HG02938 (cell line): ENCODE measurements around the gene ANXA2.
"Not testable (repeated sequence)": the region's sequence is repeated elsewhere in the genome, so short reads cannot be mapped to it uniquely, and the experiment has no call there.

ENCODE experiments used
- ATAC-seq: cut with Tn5 transposase; IDR thresholded peaks from one replicate; pipeline ENCODE4 v1.9.1; 2021; ENCODE audit warnings: mild to moderate bottlenecking, moderate library complexity; ENCODE audit not compliant: unreplicated experiment

Gene ANXA2

DNA sequence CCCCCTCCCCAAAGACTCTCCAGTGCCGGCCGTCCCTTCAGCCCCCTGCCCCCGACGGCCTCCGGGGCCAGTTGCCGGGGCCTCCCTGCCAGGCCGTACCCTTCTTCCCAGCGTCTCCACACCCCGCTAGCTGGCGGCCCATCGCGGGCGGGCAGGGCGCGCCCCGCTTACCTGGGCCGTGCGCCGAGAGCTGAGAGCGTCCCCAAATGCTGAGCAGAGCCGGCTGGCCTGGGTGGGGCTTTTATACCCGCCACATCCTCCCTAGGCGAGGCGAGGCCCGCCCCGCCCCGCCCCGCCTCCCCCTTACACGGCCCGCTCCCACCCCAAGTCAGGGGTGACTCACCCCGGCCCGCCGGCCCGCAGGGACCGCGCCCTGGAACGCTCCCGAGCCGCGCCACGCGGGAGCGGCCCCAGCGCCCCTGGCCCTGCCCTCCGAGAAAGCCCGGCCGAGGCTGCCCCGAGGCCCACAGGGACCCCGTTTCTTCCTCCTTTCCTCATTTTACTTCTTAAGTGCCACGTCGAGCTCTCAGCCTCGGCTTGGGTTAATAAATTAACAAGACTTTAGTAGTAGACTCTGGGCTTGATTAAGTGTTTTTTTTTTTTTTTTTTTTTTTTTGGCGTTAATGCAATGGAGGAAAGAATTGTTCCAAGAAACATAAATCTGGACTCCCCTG is at the start of gene ANXA2:
TSS of gene ANXA2 (minus strand) at position 215 of the 674 bp plus-strand sequence. CDS start 11,911 bp downstream, outside the sequence.
- peak; percentile 74 for ATAC-seq

DNA sequence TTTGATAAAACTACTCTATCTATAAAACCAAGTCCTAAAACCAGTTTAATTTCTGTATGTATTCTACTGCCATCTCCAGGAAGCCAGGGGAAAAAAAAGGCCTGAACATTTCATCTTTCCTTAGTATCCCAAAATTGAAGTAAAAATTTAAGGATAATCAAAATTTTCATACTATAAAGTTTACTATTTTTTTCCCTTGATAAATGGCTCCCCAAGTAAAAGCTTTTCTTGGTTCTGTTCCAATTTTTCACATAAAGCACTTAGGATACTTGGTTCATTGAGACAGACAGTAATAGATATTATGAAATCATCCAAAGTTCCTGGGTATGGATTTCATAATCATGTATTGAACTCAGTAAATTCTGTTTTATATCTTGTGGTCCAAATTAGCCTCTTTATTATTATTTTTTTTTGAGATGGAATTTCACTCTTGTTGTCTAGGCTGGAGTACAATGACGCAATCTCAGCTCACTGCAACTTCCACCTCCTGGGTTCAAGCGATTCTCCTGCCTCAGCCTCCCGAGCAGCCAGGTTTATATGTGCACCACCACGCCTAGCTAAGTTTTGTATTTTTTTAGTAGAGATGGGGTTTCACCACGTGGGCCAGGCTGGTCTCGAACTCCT is 46.6 kb upstream of the ANXA2 start:
- ATAC-seq: no peak

DNA sequence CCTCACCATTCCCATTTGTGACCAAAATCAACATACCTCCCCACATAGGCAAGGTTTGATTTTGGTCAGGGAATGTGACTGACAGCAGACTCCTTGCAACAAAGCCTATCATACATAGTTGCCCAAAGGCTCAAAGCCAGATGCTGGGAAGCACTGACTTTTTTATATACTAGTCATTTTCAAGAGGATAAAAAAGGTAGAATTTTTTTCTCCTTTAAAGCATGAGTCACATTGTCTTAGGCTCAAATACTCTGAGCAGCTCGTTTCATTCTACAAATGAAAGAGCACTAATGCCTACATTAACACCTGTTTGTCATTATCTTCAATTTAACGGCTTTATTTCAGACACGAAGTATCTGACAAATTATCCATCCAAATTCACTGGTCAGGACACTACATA is 45.0 kb upstream of the ANXA2 start:
- ATAC-seq: no peak

DNA sequence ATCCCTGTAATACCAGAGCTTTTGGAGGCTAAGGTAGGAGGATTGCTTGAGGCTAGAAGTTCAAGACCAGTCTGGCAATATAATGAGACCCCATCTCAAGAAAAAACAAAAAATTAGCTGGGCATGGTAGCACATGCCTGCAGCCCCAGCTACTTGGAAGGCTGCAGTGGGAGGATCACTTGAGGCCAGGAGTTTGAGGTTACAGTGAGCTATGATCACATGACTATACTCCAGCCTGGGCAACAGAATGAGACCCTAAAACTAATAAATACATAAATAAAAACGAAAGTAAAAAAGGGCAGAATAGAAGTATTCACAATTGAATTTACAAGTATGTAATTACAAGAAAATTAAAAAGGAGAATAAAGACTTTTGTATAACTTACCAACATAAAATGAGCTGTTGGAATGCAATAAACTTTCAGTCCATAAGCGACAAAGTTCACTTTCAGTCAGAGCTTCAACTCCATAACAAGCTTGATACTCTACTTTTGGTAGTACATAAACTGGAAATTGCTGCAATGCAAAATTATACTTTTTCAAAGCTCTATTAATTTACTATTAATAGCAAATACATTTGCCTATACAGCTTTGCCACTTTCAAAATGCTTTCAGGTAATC is 44.4 kb upstream of the ANXA2 start:
- no peak for ATAC-seq

DNA sequence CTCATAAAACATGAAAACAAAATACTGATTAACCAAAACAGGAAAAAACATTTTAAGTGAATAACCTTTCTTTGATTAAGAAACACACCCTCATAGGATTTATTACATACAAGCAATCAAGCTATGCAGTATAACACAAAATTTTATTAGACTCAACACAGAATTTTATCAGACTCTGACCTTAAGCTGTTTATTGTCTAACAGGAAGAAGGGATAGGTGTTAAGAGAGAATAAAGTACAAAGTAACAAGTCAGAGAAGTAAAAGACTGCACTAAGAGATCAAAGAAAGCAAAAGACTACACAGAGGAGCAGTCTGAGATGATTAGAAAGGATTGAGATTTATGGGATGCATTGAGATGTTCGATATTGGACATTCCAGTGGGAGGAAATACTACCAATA is 43.5 kb upstream of the ANXA2 start:
- no peak for ATAC-seq

DNA sequence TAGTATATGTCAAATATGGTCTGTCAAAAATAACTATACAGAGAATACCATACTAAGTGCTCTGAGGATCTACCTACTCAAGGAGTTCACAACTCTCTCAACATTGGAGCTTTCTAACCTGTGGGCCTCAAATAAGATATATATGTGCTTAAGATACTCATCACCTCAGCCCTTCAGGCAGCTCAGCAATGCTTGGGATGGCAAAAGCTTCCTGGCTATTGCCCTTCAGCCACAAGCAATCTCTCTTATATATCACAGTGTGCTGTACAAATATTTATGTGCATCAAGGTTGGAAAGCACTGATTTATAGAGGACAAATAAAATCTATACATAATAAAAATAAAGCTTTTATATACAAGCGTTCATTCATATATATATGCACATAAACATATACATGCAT is 40.9 kb upstream of the ANXA2 start:
- ATAC-seq: no peak

DNA sequence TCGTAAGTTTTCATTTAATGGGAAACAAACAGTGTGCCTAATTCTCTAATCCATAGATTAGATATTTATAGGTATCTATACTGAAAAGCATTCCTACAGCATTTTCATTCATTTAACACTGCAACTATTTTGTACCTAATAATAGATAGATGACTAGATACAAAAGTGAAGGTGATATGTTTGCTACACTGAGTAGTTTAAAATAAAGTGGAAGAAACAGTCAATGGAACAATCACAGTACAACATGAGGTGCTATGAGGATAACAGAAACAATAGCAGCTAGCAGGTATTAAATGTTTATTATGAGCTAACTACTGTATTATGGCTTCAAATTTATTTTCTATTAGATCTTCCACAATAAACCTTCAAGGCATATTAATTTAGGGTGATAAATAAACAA is 31.1 kb upstream of the ANXA2 start:
- ATAC-seq: no peak

DNA sequence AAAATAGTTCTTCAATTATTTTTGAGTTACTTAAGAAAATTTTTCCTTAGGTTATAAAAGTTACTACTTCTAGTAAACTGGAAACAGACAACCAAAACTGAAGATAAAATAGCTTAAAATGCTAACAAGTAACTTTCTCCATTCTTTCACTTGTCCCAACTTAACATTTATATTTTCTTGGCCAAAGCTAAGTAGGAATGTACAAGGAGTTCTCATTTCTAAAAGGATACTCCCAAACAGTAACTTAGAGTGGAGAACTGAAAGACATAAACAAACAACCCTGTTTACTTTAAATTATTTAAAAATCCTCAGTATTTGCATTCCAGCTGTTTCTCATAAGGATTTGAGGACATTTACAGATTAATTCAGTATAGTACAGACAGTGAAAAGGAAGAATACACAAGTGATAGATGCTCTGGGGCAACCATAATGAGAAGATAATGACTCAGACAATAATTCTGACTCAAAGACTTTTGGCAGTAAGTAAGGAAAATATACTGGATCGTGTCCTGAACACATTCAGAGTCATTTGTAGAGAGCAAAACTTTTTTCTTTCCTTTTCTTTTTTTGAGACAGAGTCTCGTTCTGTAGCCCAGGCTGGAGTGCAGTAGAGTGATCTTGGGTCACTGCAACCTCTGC is 29.2 kb upstream of the ANXA2 start:
- ATAC-seq: no peak

DNA sequence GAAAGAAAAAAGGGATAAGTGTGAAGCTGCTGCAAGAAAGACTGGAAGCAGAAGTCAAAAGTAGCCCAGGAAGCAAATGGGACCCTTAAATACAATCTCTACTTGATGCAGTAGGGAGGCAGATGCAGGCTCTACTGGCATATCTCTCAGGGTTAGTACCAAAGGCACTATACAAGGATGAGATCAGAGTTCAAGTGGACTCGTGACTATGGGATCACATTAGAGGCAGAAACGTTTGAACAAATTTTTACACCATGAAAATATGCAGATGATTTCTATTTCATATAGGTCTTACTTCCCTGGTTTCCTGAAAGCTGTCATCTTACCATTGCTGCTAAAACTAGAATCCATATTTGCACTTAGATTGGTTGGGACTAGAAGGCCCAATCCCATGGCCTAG is 27.7 kb upstream of the ANXA2 start:
- ATAC-seq: no peak

DNA sequence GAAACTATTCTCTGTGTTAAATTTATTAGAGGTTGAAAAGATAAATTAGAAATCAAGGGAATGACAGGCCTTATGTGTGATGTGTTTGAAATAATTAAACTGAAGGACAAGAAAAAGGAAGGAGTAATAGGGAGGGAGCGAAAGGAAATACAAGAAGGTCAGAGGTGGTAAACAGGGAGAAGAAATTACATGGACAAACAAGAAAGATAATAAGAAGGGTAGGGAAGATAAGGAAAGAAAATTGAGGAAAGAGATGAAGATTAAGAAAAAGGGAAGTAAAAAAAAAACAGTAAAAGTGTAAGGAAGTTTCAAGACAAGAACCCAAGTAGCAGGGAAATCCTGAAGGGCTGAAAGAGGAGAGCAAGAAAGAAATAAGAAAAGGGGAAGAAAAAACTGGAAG is 26.2 kb upstream of the ANXA2 start:
- ATAC-seq: no peak

DNA sequence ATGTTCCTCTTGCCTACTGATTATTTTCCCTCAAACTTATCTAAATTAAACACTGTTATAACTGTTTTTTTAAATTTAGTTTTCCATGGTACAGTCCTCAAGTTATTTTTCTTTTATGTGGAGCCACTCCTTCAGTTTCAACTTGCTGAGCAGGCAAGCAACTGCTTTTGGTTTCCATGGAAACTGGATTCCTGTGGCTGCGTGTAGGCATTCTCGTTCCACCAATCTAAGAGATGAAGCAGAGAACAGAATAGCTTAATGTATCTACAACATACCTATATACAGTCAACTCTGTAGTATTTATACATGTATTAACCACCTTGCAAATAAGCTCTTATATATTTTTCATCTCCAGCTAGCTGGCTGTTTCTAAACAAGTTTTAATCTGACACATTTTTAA is 25.8 kb upstream of the ANXA2 start:
- ATAC-seq: no peak

DNA sequence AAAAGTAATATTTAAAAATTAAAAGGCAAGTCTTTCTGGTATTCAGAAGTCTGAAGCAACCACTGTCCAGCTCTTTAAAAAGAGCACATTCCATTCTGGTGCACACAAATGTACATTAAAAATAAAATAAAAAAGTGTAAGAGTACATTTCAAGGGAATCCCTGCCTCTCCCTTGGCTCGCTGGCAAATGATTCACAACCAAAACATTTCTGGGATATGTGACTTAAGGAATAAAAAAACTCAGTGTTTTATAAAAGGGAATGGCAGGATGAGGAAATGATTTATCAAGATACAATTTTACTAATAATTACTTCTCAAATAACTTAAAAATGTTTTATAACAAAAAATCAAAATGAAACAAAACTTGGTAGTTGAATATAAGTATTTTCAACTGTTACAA is 23.8 kb upstream of the ANXA2 start:
- no peak for ATAC-seq

DNA sequence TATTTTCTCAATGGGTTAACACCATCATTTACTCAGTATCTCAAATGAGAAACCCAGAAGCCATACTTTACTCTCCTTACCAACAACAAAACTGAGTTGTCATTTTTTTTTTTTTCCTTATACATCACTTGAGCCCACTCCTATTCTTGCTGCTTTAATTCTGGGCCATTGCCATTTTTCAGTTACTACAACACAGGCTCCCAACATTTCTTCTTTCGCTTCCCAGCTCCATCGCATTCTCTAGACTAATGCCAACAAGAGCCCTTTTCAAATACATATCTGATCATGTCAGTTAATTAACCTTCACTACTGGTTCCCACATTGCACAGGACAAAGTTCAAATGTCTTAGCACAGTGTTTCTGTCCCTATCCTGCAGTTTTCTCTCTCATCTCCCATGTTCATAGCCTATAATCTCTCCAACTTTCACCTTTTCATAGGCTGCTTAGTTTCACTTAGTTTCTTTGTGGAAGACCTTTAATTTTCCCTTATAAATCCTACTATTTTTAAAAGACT is 22.5 kb upstream of the ANXA2 start:
- ATAC-seq: no peak

DNA sequence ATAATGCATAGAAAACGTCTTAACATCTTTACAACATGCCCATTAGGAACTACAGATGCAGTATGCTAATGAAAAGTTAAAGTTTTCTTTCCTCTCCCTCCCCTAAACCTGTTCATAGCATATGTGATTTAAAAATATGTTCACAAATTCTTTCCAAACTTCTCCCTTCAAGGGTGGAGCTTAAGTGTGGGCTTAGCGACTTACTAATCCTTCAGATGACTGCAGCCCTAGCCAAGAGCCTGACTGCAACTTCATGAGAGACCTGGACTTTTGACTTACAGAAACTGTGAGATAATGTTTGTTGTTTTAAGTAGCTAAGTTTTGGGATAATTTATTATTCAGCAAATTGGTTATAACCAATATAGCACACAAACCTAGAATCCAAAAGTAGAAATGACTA is 22.0 kb upstream of the ANXA2 start:
- ATAC-seq: no peak

DNA sequence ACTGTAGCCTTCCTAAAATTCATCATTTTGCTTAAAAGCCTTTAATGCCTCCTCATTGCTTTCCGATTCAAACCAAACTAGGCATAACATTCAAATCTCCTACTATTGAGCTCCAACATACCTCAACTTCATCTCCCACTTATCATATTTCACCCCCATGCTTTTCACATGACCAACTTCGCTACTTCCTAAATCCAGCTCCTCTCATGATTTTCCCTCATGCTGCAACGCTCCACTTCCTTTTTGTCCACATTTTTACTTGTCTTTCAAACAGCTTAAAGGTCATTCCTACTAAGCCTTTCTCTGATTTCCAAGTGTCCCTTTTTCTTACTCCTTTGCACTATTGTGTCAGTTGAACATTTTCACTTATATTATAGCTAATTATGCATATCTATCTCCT is 20.3 kb upstream of the ANXA2 start:
- no peak for ATAC-seq

DNA sequence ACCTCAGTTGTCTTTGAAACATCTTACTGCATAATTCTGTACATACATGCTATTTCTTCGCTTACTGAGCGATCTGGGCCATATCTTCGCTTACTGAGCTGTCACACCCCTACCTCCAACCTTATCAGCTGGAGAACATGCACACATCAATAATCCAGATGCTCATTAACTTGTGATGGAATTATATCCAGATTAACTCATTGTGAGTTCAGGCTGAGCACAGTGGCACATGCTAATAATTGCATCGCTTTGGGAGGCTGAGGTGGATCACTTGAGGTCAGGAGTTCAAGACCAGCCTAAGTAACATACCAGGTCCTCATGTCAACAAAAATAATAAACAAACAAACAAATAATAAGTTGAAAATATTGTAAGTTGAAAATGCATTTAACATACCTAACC is 19.3 kb upstream of the ANXA2 start:
- no peak for ATAC-seq

DNA sequence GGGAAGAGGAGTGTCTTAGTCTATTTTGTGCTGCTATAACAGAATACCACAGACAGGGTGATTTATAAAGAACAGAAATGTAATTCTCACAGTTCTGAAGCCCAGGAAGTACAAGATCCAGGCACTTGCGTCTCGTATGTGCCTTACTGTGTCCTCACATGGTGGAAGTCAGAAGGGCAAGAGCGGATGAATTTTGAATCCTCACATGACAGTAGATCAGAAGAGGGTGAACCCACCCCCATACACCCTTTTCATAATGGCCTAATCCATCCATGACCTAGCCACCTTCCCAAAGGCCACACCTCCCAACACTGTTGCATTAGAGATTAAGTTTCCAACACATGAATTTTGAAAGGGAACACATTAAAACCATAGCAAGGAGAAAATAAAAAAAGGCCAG is 18.7 kb upstream of the ANXA2 start:
- ATAC-seq: no peak

DNA sequence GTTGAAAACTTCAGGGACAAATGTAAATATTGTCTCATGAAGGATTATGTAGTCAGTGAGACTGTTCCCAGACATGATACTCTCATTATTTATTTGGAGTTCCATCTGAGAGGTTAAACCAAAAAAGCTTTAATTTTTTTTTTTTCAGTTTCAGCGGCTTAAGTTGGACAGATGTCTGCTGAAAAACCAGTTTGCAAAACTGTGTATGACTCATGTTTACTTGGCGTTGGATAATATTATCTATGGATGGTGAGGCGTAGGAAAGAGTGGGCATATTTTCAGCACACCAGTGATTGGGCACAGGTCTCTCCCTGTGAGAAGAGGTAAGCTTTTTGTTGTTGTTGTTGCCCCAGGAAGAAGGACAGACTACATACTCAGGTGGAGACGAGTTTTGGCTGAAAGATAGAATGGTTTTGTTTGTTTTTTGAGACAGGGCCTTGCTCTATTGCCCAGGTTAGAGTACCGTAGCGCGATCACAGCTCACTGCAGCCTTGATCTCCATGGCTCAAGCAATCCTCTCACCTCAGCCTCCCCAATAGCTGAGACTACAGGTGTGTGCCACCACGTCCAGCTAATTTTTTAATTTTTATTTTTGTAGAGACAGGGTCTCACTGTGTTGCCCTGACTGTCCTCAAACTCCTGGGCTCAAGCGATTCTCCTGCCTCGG is 16.4 kb upstream of the ANXA2 start:
- no peak for ATAC-seq

DNA sequence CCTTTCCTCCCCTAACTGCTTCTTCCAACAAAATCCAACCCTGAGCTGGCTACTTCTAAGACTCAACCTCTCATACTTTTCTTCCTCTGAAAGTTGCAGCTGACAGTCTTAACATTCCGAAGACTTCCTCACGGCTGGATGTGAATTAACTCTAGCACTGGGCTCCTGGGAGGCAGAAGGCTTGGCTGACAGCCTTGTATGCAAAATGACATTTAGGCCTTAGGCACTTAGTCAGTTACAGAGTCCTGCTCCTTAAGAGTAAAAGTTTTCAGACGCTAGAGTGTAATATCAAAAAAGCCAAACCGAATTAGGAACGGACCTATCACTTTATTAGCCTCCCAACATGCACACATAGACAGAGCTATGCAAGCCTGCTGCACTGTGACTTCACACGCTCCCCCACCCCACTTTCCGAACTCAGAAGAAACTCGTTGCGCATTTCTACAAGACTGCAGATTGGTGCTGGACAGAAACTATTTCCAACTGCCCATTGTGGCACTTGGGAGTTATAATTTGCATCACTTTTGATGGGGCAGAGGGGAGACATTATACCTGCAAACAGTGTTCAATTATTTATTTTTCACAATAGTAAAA is 15.5 kb upstream of the ANXA2 start:
- ATAC-seq: no peak

DNA sequence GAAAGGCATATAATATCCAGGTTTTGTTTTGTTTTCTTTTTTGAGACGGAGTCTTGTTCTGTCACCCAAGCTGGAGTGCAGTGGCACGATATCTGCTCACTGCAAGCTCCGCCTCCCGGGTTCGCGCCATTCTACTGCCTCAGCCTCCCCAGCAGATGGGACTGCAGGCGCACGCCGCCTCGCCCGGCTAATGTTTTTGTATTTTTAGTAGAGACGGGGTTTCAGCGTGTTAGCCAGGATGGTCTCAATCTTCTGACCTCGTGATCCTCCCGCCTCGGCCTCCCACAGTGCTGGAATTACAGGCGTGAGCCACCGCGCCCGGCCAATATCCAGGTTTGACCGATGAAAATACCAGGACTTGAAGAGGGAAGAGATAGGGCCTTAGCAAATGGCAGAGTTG is 15.0 kb upstream of the ANXA2 start:
- ATAC-seq: not testable (repeated sequence)
